GM23338 (cell line): ENCODE data around the gene TBL1XR1.

Source experiments
- EZH2 ChIP-seq: fragments of 200-600 bp; sonication (generic); IDR thresholded peaks from one replicate; pipeline ENCODE4 v1.8.0; 2017; ENCODE audit warnings: antibody characterized with exemption, mild to moderate bottlenecking, low read depth; ENCODE audit not compliant: unreplicated experiment
- EZH2phosphoT487 ChIP-seq: fragments of 200-600 bp; sonication (generic); IDR thresholded peaks from one replicate; pipeline ENCODE4 v1.8.1; 2018; ENCODE audit warnings: antibody characterized with exemption; ENCODE audit not compliant: unreplicated experiment
- POLR2AphosphoS5 ChIP-seq: IDR thresholded peaks from 2 replicates; pipeline ENCODE4 v1.6.1; 2016; ENCODE audit warnings: antibody characterized with exemption, low read depth
- TF ChIP-seq, protein P1 (sequence below): IDR thresholded peaks from one replicate; pipeline ENCODE4 v1.6.1; 2018; ENCODE audit warnings: antibody characterized with exemption; ENCODE audit not compliant: unreplicated experiment
- TF ChIP-seq, protein P2 (sequence below), 2 experiments: fragments of 200-600 bp in 1 of 2; sonication (generic) in 1 of 2; conservative IDR thresholded peaks; 2 replicates each; pipeline versions ENCODE4 v1.5.1 to v1.6.1; 2016 to 2017; ENCODE audit warnings: antibody characterized with exemption in 2 of 2, low read depth in 2 of 2, mild to moderate bottlenecking in 2 of 2, moderate library complexity in 1 of 2

- no peak for TF ChIP-seq EZH2phosphoT487
- TF ChIP-seq, protein P1, sequence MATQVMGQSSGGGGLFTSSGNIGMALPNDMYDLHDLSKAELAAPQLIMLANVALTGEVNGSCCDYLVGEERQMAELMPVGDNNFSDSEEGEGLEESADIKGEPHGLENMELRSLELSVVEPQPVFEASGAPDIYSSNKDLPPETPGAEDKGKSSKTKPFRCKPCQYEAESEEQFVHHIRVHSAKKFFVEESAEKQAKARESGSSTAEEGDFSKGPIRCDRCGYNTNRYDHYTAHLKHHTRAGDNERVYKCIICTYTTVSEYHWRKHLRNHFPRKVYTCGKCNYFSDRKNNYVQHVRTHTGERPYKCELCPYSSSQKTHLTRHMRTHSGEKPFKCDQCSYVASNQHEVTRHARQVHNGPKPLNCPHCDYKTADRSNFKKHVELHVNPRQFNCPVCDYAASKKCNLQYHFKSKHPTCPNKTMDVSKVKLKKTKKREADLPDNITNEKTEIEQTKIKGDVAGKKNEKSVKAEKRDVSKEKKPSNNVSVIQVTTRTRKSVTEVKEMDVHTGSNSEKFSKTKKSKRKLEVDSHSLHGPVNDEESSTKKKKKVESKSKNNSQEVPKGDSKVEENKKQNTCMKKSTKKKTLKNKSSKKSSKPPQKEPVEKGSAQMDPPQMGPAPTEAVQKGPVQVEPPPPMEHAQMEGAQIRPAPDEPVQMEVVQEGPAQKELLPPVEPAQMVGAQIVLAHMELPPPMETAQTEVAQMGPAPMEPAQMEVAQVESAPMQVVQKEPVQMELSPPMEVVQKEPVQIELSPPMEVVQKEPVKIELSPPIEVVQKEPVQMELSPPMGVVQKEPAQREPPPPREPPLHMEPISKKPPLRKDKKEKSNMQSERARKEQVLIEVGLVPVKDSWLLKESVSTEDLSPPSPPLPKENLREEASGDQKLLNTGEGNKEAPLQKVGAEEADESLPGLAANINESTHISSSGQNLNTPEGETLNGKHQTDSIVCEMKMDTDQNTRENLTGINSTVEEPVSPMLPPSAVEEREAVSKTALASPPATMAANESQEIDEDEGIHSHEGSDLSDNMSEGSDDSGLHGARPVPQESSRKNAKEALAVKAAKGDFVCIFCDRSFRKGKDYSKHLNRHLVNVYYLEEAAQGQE, result no peak
- TF ChIP-seq EZH2, result no peak
- TF ChIP-seq, protein P2, sequence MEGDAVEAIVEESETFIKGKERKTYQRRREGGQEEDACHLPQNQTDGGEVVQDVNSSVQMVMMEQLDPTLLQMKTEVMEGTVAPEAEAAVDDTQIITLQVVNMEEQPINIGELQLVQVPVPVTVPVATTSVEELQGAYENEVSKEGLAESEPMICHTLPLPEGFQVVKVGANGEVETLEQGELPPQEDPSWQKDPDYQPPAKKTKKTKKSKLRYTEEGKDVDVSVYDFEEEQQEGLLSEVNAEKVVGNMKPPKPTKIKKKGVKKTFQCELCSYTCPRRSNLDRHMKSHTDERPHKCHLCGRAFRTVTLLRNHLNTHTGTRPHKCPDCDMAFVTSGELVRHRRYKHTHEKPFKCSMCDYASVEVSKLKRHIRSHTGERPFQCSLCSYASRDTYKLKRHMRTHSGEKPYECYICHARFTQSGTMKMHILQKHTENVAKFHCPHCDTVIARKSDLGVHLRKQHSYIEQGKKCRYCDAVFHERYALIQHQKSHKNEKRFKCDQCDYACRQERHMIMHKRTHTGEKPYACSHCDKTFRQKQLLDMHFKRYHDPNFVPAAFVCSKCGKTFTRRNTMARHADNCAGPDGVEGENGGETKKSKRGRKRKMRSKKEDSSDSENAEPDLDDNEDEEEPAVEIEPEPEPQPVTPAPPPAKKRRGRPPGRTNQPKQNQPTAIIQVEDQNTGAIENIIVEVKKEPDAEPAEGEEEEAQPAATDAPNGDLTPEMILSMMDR (conservative IDR thresholded peaks at IDR 0.05; ENCODE audit: low read depth in 2 of 2), result no peak
- TF ChIP-seq POLR2AphosphoS5, result no peak
Observed at GRCh38 chr3:177190756-177191681, 6.3 kb downstream of the TBL1XR1 start.
